Activated naive CD4-positive, alpha-beta T cell treated with Interleukin-2 at 50 U/mL for 16 hours (primary cell): Measurements from ENCODE around the gene ACO1.
"Not testable (repeated sequence)": the region's sequence is repeated elsewhere in the genome, so short reads cannot be mapped to it uniquely, and the experiment has no call there.

Experiments
- DNase-seq: peaks from one replicate; pipeline ENCODE4 v3.0.0-alpha.2; 2020

The ACO1 gene

DNA sequence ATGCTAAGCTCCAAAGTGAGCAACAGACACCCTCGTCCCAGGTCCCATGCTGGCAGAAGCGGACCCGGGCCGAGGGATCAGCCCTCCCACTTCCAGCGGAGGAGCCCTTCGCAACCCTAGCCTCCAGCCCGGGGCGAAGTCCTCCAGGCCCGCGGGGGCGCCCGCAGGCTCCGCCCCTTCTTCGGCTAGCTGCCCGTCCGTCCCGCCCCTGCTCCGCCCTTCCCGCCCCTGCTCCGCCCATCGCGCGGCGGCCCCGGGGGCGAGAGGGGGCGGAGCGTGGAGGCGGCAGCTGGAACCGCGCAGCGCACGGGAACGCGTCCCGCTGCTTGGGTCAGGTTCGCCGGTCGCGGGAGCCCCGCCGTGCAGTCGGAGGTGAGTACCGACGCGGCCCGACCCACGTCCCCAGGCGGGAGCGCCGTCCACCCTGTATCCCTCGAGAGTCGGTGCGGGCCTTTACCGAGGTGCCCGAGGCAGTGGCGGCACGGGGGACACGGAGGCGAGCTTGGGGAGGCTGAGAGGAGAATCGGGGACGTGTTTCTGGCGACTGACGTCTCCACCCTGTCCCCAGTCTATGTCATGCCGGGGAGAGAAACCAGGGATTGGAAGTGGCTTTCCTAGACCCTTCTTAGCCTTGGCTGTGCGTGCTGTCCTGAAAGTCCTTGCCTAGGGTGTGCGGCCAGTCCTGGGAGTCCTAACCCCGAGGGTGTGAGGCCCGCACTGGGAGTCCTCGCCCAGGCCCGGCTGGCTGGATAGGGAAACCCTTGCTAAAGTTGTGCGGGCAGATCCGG, at the start of gene ACO1:
Gene ACO1, plus strand, starts transcription at position 280 of the 788 bp plus-strand sequence. CDS start 20,864 bp downstream, outside the sequence.
- peak; percentile 85 for DNase-seq

DNA sequence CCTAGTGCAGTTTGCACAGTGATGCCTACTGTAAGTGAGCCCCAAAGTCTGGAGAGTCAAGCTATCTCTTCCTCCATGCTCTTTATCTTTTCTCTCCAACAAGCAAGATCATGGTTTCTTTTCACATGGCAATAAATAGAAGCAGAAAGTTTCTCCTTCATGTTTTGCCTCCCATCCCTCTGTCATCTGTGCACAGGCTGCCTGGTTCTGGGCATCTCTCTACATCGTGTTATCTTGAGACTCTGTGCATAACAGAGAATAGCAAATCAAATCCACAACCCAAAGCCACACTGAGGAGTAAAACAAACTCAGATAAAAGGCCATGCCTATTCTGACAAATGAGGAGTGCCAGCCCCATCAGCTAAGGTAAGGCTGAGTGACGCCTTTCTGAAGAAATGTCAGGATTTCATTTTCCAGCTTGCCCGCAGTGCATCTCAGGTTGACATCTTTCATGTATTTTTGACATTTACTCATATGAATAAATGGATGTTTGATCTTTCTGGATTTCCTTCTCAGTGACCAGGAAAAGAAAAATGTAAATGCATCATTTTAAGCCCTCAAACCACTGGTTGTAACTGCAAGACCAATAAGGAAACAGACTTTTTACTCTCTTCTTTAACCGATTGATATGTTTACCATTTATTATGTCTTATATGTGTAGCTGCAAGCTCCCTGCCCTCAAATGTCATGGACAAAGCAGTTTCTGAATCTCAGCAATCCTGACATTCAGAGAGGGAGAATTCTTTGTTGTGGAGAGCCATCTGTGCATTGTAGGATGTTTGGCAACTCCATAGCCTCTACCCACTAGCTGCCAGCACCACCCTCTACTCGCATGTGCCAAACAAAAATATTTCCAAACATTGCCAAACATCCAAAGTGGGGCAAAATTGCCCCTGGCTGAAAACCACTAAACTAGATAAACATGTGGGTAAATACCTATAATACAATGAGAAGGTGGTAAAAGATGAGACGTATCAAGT, 49.2 kb upstream of the ACO1 start:
- no peak for DNase-seq

DNA sequence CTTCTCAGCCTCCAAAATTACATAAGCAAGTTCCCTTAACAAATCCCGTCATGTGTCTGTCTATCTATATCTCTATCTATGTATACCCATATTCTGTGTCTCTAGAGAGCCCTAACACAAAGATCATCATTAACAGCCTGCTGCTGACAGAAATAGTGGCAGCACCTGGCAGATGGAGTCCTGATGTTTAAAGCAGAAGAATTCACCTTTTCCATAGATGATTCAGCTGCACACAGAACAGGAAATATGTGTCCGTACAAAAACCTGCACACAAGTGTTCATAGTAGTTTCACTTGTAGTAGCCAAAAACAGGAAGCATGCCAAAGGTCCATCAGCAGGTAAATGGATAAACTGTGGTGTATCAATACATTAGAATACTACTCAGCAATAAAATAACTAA, 45.0 kb upstream of the ACO1 start:
- no peak for DNase-seq

DNA sequence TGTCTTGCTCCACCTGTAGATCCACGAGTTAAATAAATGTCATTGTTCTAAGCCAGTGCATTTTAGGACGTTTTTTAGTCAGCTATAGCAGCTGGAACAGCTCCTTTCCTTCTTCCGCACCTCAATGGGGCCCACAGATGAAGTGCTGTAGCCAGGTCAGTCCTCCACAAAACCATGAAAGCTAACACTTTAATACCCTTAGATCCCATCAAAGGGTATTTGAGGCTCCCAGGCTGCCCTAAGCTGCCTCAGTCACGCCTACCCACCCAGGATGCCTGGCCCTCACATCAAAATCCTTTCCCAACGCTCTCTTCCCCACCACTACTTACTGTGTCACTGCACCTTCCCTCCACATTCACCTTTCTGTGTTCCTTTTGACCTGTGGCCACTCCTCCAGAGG, 44.1 kb upstream of the ACO1 start:
- no peak for DNase-seq

DNA sequence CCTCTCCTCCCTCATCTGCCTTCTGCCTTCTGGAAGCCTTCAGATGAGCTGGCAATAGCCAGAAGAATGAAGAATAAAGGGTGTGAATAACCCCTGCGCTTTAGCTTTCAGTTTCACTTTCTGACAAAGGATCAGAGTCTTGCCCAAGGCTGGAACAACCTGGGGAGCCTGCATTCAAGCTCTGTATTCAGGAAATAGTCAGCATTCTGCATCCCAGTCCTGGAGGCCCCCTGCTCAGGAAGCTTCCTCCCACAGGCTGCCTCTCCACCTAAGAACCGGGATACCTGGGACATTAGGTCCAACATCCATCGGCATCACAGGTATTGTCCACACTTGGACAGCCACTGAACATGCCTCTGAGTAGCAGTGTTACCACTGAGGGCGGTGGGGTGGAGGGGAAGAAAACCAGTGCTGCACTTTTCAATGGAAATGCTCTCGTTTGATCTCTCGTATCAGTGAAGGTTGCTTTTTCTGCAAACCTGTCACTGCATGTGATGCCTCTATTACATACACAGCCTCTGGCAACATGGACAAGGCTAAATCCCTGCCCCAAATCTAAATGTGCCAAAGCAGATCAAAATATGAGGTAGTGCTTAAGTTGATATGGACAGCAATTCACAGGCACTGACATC, 39.8 kb upstream of the ACO1 start:
- DNase-seq: no peak

DNA sequence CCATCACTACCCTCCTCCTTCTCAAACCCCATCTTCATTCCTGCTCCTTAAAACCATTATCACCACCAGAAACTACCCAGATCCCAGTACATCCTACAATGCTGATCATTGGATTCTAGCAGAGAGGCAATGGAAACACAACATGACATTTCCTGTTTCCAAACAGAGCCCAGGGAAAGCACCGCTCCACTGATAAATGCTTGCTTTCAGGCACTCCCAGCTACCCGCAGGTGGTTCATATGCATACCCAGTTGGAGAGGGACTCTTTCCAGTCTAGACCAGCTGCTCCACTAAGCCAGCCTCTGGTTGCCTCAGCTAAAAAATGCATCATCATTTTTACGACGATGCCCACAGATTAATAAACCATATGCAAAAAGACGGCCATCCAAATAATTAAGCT, 39.2 kb upstream of the ACO1 start:
- DNase-seq: no peak

DNA sequence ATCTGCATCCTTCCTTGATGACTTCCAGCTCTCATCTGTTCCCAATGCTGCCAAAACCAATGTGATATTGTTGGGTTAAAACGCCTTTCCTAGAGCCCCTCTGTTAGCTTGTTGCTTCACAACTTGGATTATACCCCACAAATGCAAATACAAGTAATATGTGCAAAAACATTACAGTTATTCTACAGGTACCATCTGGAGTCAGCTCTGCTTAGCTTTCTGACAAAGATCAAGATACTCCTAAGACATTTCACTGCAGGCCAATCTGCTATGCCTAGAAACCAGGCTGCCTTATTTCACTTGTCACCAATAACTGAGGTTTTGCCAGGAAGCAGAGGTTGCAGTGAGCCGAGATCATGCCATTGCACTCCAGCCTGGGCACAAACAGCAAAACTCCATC, 36.9 kb upstream of the ACO1 start:
- no peak for DNase-seq

DNA sequence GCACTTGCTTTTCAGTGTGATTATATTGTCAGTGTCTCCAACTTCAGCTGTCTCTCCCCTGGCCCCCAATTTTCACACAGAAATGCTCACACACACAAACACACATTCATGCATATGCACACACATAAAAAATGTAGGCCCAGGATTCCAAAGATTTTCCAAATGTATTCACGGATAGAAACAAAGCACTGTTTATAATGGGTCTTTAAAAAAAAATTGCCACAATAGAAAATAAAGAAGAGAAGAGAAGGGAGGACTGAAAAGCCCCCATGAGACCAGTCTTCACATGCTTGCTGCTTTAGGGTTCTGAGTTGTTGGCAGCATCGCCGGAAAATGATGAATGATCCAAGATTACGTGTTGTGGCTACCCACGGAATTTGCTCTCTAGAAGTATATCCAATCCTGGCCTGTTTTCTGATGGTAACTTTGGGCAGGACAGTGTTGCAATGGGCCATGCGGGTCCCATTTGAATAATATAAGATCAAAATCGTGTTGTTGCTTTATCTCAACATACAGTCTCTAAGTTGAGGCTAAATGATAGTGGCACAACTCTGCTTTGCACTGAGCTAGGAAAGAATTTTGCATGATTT, 36.2 kb upstream of the ACO1 start:
- DNase-seq: no peak

DNA sequence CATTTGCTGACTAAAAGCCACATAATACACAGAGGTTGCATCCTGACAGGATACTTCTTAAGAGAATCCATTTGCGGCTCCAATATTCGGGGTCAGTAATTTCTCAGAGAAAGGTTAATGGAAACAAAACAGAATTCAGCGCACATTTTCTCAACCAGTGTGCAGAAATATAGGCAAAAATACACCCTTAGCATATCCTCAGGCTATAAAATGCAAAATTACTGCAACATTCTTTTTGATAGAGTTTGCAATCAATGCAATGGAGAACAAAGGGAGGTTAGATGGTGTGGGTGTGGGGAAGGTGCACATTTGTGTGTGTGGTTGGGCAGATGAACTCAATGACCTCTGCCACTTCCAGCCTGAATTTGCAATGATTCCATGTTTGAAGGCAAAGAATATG, 35.4 kb upstream of the ACO1 start:
- no peak for DNase-seq

DNA sequence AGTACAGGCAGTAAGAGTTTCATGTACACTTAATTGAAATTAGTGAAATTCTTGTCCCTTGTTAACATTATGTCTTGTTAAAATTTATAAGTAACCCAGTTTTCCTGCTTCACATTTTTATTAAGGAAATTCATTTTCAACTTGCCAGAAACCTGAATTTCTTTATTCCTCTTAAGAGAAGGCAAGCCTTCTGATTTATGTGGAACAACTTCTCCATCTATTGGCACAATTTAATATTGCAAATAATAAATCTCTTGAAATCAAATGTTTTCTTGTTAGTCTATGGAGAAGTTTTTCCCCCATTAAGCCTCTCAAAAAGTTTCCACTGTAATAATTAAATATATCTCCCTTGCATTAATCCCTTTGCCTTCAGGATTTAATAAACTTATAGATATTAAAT, 33.8 kb upstream of the ACO1 start:
- DNase-seq: no peak

DNA sequence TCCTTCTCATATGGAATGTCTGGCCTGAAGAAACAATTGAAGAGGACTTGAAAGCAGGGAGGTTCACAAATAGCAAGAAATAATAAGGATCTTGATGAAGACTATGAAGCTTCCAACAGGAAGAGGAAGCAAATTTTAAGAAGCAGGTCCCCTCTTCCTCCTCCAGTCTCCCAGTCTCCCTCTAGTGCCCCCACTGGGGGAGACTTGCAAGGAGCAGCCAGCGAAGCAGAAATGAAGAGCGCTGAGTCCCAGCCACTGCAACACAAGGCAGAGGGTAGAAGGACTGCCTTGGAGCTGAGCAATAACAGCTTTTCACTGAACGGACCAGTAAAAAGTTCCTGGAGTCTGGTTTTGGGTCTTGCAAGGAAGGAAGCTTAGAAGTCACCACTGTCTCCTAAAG, 32.6 kb upstream of the ACO1 start:
- DNase-seq: no peak

DNA sequence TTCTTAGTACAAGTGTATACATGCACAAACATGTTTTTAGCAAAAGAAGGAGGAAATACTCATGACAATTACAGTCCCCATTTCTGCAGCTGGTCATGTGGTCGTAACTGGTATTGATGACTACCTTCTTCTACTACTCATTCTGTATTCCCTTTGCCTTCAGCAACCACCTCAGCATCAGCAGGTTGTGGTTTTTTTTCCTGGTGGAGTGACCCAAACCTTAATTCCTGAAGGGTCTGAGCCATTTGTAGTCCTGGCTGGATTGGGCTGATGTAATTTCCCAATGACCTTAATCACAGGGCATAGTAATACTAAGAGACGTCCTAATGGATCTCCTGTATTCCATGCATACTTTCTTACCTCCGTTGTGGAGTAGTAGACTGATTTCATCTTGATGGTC, 31.0 kb upstream of the ACO1 start:
- DNase-seq: not testable (repeated sequence)

DNA sequence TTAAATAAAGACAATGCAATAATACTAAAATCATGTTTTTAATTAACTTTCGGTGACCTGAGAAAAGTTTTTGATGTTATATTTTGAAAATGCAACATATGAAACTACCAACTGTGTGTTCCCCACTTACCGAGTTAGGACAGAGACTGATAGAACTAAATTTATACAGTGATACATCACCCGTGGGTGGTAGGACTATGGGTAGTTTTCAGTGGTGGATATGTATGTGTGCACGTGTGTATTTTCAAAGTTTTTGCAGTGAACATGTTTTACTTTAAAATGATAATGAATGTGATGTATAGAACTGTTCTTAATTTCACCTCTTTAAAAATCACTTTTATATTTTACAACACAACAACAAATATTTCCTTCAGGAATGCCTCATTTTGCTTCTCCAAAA, 25.0 kb upstream of the ACO1 start:
- no peak for DNase-seq

DNA sequence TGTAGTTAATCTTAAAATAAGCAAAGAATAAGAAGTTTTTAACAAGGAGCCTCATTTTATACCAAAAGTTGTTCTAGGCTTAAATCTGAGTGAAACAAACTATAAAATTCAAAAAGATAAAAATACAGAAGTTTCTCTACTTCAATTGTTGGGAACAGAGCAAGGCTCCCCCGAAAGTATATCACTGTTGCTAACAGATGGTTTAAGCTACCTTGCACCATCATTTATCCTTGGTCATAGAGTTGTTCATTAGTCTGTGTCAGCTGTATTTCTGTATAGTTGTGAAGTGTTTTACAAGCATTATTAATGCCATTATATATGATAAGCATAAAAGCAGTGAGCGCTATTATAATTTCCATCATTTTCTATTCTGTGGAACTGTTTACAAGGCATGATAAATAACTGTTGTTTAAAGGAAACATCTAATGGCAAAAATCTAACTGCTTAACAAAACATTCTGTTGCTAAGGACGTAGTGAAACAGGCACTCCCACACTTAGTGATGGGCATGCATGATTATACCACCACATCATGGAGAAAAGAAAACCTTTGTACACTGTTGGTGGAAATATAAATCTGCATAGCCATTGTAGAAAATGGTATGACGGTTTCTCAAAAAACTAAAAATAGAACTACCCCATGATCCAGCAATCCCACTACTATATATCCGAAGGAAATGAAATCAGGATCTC, 23.3 kb upstream of the ACO1 start:
- DNase-seq: no peak

DNA sequence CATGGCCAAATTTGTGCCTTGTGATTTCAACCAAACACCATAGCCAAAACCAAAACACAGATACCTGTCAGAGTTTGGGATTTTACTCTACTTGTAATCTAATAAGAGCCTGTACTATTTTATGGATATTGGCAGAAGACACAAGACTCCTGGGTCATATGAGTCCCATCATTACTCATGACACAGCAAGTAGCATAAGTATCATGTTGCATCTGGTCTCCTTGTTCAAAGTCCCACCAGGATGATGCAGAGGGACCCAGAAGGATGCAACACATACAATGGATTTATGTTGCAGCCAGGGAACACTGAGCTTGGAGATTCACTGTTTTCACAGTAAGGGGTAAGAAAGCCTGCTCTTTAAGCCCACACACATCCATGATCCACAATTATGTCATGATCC, 13.2 kb upstream of the ACO1 start:
- no peak for DNase-seq

DNA sequence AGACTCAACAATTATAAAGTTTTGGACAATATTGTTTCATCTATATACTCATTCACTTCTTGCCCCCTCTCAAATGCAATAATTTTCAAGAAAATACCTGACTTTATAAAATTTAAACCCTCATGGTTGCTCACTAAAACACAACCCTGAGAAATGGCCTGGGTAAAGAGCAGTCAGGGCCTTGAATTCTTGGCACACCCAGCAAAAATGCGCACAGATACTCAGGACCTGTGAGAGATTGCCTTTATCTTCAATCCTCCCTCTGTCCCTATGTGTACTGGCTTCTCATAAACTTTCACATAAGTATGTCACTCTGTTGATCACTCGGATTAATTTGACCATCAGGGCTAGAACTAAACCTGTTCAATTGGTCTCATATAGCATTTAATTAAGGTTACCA, 12.8 kb upstream of the ACO1 start:
- no peak for DNase-seq

DNA sequence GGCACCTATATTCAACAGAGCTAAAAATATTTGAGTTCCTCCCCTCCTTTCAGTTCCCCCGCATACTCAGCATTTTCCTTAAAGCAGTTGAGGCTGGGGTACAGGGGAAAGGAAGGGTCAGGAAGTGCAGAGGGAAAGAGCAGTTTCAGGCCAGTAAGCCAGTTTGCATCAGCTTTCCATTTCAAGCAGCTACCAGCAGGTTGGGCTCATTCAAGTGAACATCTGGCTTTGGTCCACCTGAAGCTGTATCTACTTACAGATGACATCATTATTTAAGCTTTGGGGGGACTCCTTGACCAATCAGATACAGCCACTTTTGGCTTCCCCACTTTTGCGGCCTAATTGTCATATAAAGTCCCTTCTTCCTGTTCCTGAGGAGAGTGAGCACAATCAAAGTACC, 8.2 kb upstream of the ACO1 start:
- DNase-seq: no peak

DNA sequence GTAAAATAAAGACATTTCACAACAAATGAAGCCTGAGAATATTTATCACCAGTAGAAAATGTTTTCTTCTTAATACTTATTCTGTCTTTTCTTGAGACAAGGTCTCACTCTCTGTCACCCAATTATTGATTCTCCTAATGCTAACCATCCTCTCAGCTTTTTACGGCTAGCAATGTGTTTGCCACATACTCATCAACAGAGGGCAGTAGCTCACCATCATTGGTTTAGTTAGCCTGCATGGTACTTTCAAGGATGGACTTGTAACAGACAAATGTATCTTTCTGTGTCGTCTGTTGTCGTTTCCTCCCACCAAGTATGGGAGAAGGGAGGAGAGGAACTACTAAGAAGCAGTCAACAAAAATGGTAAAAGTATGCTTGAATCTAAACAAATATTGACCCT, 5.9 kb upstream of the ACO1 start:
- peak; percentile 17 for DNase-seq

DNA sequence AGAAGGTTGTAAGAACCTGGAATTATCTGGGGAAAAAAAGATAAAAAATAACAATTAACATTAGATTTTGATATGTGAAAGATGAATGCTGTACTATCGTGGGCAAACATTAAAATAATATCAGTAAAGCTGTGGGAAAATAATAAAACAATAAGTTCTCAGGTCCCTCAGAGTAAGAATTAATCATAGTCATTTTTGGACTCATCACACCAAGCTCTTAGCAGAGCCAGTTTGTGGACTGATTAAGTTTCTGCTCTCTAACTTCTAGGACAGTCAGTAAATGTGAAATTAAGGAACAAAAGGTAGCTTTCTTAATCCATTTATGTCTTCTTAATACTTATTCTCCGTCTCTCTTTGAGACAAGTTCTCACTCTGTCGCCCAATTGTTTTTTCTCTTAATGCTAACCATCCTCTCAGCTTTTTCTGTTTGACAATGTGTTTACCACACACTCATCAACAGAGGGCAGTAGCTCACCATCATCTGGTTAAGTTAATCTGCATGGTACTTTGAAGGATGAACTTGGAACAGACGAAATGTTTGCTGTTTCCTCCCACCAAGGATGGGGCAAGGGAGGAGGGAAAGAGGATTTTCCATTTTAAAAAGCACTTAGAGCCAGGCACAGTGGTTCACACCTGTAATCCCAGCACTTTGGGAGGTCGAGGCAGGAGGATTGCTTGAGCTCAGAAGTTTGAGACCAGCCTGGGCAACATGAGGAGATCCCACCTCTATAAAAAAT, 5.3 kb upstream of the ACO1 start:
- DNase-seq: peak; percentile 26

DNA sequence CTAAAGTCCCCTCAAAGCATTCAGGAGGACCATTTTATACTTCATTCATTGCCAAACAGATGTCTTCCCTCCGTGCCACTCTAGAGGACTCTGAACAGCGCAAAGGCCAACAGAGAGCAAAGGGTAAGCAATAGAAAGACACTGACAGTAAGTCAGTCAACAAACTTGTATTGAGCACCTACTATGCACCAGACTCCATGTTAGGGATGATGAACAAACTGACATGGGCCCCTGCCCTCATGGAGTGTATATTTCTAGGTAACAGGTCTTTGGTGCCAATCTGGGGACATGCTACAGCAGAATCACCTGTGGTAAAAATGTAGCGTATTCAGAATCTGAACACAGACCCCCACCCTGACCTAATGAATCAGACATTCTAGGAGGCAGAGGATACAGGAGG, 3.5 kb upstream of the ACO1 start:
- DNase-seq: no peak

DNA sequence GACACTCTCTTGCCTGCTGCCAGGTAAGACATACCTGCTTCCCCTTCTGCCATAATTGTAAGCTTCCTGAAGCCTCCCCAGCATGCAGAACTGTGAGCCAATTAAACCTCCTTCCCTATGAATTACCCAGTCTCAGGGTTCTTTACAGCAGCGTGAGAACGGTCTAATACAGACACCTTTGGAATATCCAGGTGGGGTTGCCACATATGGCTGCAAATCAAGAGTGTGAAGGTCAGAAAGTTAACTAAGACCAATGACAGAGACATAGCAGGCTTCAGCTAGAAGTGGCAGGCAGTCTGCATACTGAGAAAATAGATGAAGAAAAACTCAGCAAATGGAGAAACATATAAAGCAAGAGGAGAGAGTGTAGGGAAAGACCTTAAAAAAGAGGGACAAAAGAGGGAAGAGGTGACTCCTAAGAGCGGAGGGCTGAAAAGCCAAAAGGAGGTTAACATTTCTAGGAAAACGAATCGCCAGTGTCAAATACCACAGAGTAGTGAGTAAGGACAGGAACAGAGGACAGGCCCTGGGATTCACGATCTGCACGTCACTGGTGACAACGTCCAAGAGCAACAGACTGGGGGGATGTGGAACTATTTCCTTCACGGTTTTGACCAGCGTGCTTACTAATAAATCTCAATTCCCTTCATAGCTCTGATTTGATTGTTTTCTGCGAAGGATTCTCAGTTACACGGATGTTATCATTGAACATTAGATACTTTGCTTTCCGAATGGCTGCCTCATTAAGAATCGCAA, 1.7 kb upstream of the ACO1 start:
- no peak for DNase-seq
